Endodermal cell (in vitro differentiated cells): ENCODE results near the gene NPAS1. TPM values are rescaled to one million over a fixed set of nuclear protein-coding genes. Genes with fewer than 3 reads are reported as not detected.

ENCODE experiments used
- DNase-seq: peaks from one replicate; pipeline ENCODE4 v3.0.0-alpha.2; 2017
- H3K27ac ChIP-seq: 2 replicates; pipeline ENCODE4 v1.5.1; 2013; ENCODE audit warnings: mild to moderate bottlenecking, low read depth, low read length, moderate library complexity
- H3K27me3 ChIP-seq: 2 replicates; pipeline ENCODE4 v1.6.1; 2013; ENCODE audit warnings: mild to moderate bottlenecking, low read length, moderate library complexity; ENCODE audit not compliant: insufficient read depth, control insufficient read depth, poor library complexity, severe bottlenecking
- H3K36me3 ChIP-seq: 2 replicates; pipeline ENCODE4 v1.7.0; 2013; ENCODE audit warnings: mild to moderate bottlenecking, low read length, moderate library complexity; ENCODE audit not compliant: control insufficient read depth, insufficient read depth
- H3K4me1 ChIP-seq: one replicate; pipeline ENCODE4 v1.7.0; 2013; ENCODE audit warnings: low read length; ENCODE audit not compliant: control insufficient read depth, insufficient read depth
- H3K4me3 ChIP-seq: 2 replicates; pipeline ENCODE4 v1.5.1; 2013; ENCODE audit warnings: mild to moderate bottlenecking, low read length, moderate library complexity
- H3K9ac ChIP-seq: 2 replicates; pipeline ENCODE4 v1.6.1; 2013; ENCODE audit warnings: mild to moderate bottlenecking, low read length, moderate library complexity; ENCODE audit not compliant: poor library complexity, severe bottlenecking; ENCODE audit errors: extremely low read depth
- H3K9me3 ChIP-seq: 2 replicates; pipeline ENCODE4 v1.6.1; 2013; ENCODE audit warnings: mild to moderate bottlenecking, low read length, moderate library complexity; ENCODE audit not compliant: control insufficient read depth
- H3K27ac Mint-ChIP-seq: 2 replicates; pipeline ENCODE4 v1.8.0; 2020; ENCODE audit warnings: mixed read lengths
- H3K27me3 Mint-ChIP-seq: 2 replicates; pipeline ENCODE4 v1.8.0; 2021; ENCODE audit warnings: mild to moderate bottlenecking, mixed read lengths; ENCODE audit not compliant: insufficient read depth
- H3K36me3 Mint-ChIP-seq: 2 replicates; pipeline ENCODE4 v1.8.0; 2020; ENCODE audit warnings: low read depth, mixed read lengths
- H3K4me1 Mint-ChIP-seq: 2 replicates; pipeline ENCODE4 v1.8.0; 2020; ENCODE audit warnings: mixed read lengths
- H3K4me3 Mint-ChIP-seq: 2 replicates; pipeline ENCODE4 v1.8.0; 2020; ENCODE audit warnings: mild to moderate bottlenecking, moderate library complexity, mixed read lengths
- H3K9me3 Mint-ChIP-seq: 2 replicates; pipeline ENCODE4 v1.8.0; 2020; ENCODE audit warnings: mild to moderate bottlenecking, mixed read lengths
- CTCF ChIP-seq: fragments of 200-600 bp; sonication (generic); conservative IDR thresholded peaks from 2 replicates; pipeline ENCODE4 v1.5.0; 2021; ENCODE audit warnings: antibody characterized with exemption, mild to moderate bottlenecking
- WGBS, 2 experiments: methylation state at CpG; one replicate each; pipeline versions ENCODE4 v1.1.5 to v1.1.7; 2013; ENCODE audit warnings: missing lambda C conversion rate in 2 of 2, mixed read lengths in 1 of 2; ENCODE audit not compliant: insufficient coverage in 1 of 2, insufficient read length in 1 of 2; 5-methylcytosine and 5-hydroxymethylcytosine counted together
- total RNA-seq, 2 donors: library from RNA; stranded (reverse); fragmentation: NEBNext Ultra II Directional in 1 of 2; extraction: Animal tissue kit (Norgen Biotek cat#: 25700) in 1 of 2; gene quantifications; 2 replicates in 1 of 2; 3 replicates in 1 of 2; pipeline ENCODE4 v1.2.1, GENCODE V29; 2021

The NPAS1 gene
- total RNA-seq, 2 donors from 2014 or later, result 6.9 to 8.7 TPM

GRCh38 chr19:47045867-47046470 is 26.3 kb downstream of the NPAS1 start:
- no peak overlapping the region for H3K4me3 ChIP-seq
- no peak overlapping the region for H3K4me3 Mint-ChIP-seq
- H3K9me3 Mint-ChIP-seq, result no peaks in the 10 kb centered on the region
- H3K27me3 Mint-ChIP-seq, result no peaks in the 10 kb centered on the region
- 96 to 98% methylated on average over 30 to 45 of the region's 45 CpGs for WGBS, 2 experiments
- no peaks in the 10 kb centered on the region for H3K27me3 ChIP-seq
- no peak for TF ChIP-seq CTCF
- H3K9ac ChIP-seq, result no peak overlapping the region
- no peaks in the 10 kb centered on the region for H3K36me3 ChIP-seq
- H3K4me1 Mint-ChIP-seq, result peaks cover 19% of the 10 kb centered on the region
- no peak overlapping the region for H3K27ac ChIP-seq
- DNase-seq, result peak; percentile 45
- H3K9me3 ChIP-seq, result no peaks in the 10 kb centered on the region
- H3K27ac Mint-ChIP-seq, result no peak overlapping the region
- peaks cover 6% of the 10 kb centered on the region for H3K36me3 Mint-ChIP-seq
- no peaks in the 10 kb centered on the region for H3K4me1 ChIP-seq

- H3K4me1 Mint-ChIP-seq, result peaks cover 25% of the 10 kb centered on the region
- TF ChIP-seq CTCF, result no peak
- no peak for DNase-seq
- no peaks in the 10 kb centered on the region for H3K4me1 ChIP-seq
- H3K27me3 ChIP-seq, result no peaks in the 10 kb centered on the region
- H3K4me3 ChIP-seq, result peak overlapping the region; percentile 87
- no peaks in the 10 kb centered on the region for H3K36me3 ChIP-seq
- H3K27me3 Mint-ChIP-seq, result no peaks in the 10 kb centered on the region
- H3K4me3 Mint-ChIP-seq, result peak overlapping the region; percentile 93
- no peaks in the 10 kb centered on the region for H3K9me3 Mint-ChIP-seq
- no peak overlapping the region for H3K27ac ChIP-seq
- 83 to 92% methylated on average over 8 to 13 of the region's 13 CpGs for WGBS, 2 experiments
- H3K9ac ChIP-seq, result peak overlapping the region; percentile 47
- peaks cover 2% of the 10 kb centered on the region for H3K36me3 Mint-ChIP-seq
- no peaks in the 10 kb centered on the region for H3K9me3 ChIP-seq
- H3K27ac Mint-ChIP-seq, result peak overlapping the region; percentile 52
These were observed 27.7 kb downstream of the NPAS1 start for GRCh38 chr19:47047272-47047762.

GRCh38 chr19:47047763-47048405 is 28.2 kb downstream of the NPAS1 start:
- Histone ChIP-seq H3K27ac (peak overlapping the region; percentile 49), H3K27me3 (no peaks in the 10 kb centered on the region), H3K4me3 (peak overlapping the region; percentile 87), H3K36me3 (no peaks in the 10 kb centered on the region), H3K4me1 (no peaks in the 10 kb centered on the region), H3K9me3 (no peaks in the 10 kb centered on the region), H3K9ac (peak overlapping the region; percentile 47)
- DNase-seq, result peak; percentile 95
- Mint-ChIP-seq H3K27ac (peak overlapping the region; percentile 95), H3K27me3 (peaks cover 2% of the 10 kb centered on the region), H3K36me3 (peaks cover 2% of the 10 kb centered on the region), H3K9me3 (no peaks in the 10 kb centered on the region), H3K4me3 (peak overlapping the region; percentile 93), H3K4me1 (peaks cover 31% of the 10 kb centered on the region)
- TF ChIP-seq CTCF, result no peak
- 1 to 11% methylated on average over 7 to 42 of the region's 42 CpGs for WGBS, 2 experiments
